Activated gamma-delta T cell (primary cell): ENCODE results near the gene ZNF217.
"Not testable (repeated sequence)": the region's sequence is repeated elsewhere in the genome, so short reads cannot be mapped to it uniquely, and the experiment has no call there.

ENCODE experiments used
- DNase-seq: peaks from one replicate; lab custom pipeline; 2025; lab: John Stamatoyannopoulos, UW

ZNF217 gene

DNA sequence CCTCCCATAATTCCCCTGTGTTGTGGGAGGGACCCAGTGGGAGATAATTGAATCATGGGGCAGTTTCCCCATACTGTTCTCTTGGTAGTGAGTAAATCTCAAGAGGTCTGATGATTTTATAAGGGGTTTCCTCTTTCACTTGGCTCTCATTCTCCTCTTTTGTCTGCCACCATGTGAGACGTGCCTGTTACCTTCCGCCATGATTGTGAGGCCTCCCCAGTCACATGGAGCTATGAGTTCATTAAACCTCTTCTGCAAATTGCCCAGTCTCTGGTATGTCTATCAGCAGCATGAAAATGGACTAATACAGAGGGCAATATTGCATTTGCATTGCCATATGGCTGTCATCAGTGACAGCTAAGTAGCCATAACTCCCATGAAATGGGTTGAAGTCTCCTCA, 63.2 kb downstream of the ZNF217 start:
- no peak for DNase-seq

DNA sequence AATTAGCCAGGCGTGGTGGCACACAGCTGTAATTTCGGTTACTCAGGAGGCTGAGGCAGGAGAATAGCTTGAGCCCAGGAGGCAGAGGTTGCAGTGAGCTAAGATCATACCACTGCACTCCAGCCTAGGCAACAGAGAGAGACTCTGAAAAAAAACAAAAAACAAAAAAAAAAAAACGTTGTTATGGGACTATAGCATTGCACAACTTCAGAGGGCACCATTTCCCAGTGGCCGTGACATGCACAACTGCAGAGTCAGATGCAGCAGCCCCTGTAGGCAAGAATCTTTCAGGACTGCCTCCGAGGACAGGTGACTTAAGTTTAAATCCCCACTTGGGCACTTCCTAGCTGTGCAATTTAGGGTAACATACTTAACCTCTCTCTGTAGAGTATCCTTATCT, 64.0 kb downstream of the ZNF217 start:
- DNase-seq: no peak

- DNase-seq: no peak
Observed at GRCh38 chr20:53527196-53527595, 66.4 kb downstream of the ZNF217 start.

DNA sequence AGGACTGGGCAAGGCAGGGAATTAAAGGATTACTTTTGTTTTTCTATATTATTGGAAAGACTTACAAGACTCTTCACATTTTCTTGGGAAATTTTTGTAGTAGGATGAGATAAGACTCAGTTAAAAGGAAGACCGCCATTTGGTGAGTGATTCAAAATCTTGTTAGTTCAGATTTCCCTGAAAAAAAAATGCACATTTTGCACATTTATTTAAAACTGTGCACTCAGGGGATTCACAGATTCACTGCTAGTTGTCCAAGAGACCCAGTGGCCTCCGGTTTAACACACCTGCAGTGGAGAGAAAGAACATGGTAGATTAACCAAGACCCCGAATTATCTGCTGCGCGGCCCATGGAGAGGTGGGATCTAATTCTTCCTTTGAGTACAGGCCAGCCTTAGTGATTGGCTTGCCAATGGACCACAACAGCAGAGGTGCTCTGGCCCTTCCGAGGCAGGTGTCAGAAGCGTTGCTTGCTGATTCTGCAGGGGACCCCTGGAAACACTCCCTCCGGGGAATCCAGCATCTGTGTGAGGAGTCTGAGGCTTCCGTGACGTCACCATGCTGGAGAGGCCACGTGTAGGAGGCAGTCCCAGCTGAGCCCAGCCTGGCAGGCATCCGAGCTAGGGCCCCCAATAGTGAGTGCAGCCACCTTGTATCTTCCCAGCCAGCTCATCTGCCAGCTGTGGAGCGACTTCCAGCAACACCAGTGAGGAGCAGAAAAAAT, 68.9 kb downstream of the ZNF217 start:
- DNase-seq: no peak

GRCh38 chr20:53523615-53524014, 70.0 kb downstream of the ZNF217 start:
- not testable (repeated sequence) for DNase-seq

- no peak for DNase-seq
Observed at GRCh38 chr20:53522696-53523095, 70.9 kb downstream of the ZNF217 start.

- DNase-seq: no peak
Observed at GRCh38 chr20:53522026-53522425, 71.6 kb downstream of the ZNF217 start.

DNA sequence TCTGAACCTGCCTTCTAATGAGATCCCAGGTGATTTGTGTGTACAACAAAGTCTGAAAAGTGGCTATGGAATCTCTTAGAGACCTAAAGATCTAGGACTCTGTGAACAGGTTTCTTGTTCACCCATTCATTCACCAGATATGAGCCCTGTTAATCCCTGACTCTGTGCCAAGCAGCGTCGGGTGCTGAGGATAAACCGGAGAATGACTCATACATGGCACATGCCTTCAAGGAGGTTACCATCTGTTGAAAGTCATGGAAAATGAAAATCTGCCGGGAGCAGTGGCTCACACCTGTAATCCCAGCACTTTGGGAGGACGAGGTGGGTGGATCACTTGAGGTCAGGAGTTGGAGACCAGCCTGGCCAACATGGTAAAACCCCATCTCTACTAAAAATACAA, 72.2 kb downstream of the ZNF217 start:
- not testable (repeated sequence) for DNase-seq

DNA sequence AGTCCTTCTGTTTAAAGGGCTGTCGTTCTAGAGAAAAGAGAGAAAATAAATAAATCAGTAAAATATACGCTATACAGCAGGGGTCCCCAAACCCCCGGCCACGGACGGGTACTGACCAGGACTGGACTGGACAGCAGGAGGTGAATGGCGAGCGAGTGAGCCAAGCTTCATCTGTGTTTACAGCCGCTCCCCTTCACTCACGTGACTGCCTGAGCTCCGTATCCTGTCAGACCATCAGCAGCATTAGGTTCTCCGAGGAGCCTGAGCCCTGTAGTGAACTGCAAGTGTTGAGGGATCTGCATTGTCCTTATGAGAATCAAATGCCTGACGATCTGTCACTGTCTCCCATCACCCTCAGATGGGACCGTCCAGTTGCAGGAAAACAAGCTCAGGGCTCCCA, 76.5 kb downstream of the ZNF217 start:
- no peak for DNase-seq
